HEK293 (cell line): ENCODE measurements around the gene FBXO28.
"Not testable (repeated sequence)": the region's sequence is repeated elsewhere in the genome, so short reads cannot be mapped to it uniquely, and the experiment has no call there.

Experiments used
- CTCF ChIA-PET: fragments of 350-600 bp; formaldehyde crosslinking; extraction: SDS; loops from one replicate; lab custom pipeline; 2021; ENCODE audit warnings: antibody characterized with exemption; lab: Yijun Ruan, JAX
- POLR2A ChIA-PET: fragments of 300-600 bp; formaldehyde crosslinking; extraction: SDS; loops from one replicate; lab custom pipeline; 2020; ENCODE audit warnings: antibody characterized with exemption, inconsistent platforms; lab: Yijun Ruan, JAX
- H3K27ac ChIP-seq: fragments of 200-500 bp; sonication (Bioruptor generic); 2 replicates; pipeline ENCODE4 v1.5.1; 2014; ENCODE audit warnings: low read depth, low read length, control low read depth, inconsistent platforms; ENCODE audit errors: extremely low read depth
- H3K36me3 ChIP-seq, 2 experiments: fragments of 200-500 bp in 1 of 2; sonication (Bioruptor generic) in 1 of 2; 1 replicate in 1 of 2; 2 replicates in 1 of 2; pipeline ENCODE4 v1.5.1; 2014 to 2017; ENCODE audit warnings: inconsistent platforms in 2 of 2, low read length in 2 of 2; ENCODE audit not compliant: control insufficient read depth in 2 of 2, insufficient read depth in 1 of 2
- H3K4me1 ChIP-seq: fragments of 200-500 bp; sonication (Bioruptor generic); 2 replicates; pipeline ENCODE4 v1.5.1; 2014; ENCODE audit warnings: mild to moderate bottlenecking, low read length, inconsistent platforms; ENCODE audit not compliant: control insufficient read depth, insufficient read depth
- H3K4me3 ChIP-seq: 2 replicates; pipeline ENCODE4 v1.5.1; 2011; ENCODE audit warnings: low read depth, mild to moderate bottlenecking, control low read depth, low read length, moderate library complexity
- H3K9me3 ChIP-seq: fragments of 200-500 bp; sonication (Bioruptor generic); 2 replicates; pipeline ENCODE4 v1.5.1; 2014; ENCODE audit warnings: low read depth, low read length, inconsistent platforms; ENCODE audit not compliant: control insufficient read depth, insufficient read depth
- GLI2 ChIP-seq: fragments of 450-650 bp; formaldehyde crosslinking; IDR thresholded peaks from 2 replicates; pipeline ENCODE4; 2017; ENCODE audit warnings: missing biosample characterization, missing genetic modification characterization, low read depth, borderline replicate concordance
- MYNN ChIP-seq: fragments of 450-650 bp; formaldehyde crosslinking; IDR thresholded peaks from 2 replicates; pipeline ENCODE4 v1.5.1; 2016; ENCODE audit warnings: missing biosample characterization, missing genetic modification characterization, borderline replicate concordance
- OSR2 ChIP-seq: fragments of 450-650 bp; formaldehyde crosslinking; IDR thresholded peaks from 2 replicates; pipeline ENCODE4 v1.5.1; 2016; ENCODE audit warnings: missing biosample characterization, missing genetic modification characterization
- OVOL3 ChIP-seq: fragments of 450-650 bp; formaldehyde crosslinking; IDR thresholded peaks from 2 replicates; pipeline ENCODE4 v1.5.1; 2016; ENCODE audit warnings: missing biosample characterization, missing genetic modification characterization
- REPIN1 ChIP-seq: fragments of 450-650 bp; formaldehyde crosslinking; IDR thresholded peaks from 2 replicates; pipeline ENCODE4 v1.5.1; 2017; ENCODE audit warnings: missing biosample characterization, missing genetic modification characterization, low read depth
- SCRT1 ChIP-seq: fragments of 450-650 bp; formaldehyde crosslinking; IDR thresholded peaks from 2 replicates; pipeline ENCODE4 v1.5.1; 2016; ENCODE audit warnings: missing biosample characterization, missing genetic modification characterization, borderline replicate concordance
- YY1 ChIP-seq: fragments of 450-650 bp; formaldehyde crosslinking; IDR thresholded peaks from 2 replicates; pipeline ENCODE4 v1.5.1; 2018; ENCODE audit warnings: missing biosample characterization, missing genetic modification characterization
- ZBTB17 ChIP-seq: fragments of 450-650 bp; formaldehyde crosslinking; IDR thresholded peaks from 2 replicates; pipeline ENCODE4 v1.5.1; 2016; ENCODE audit warnings: missing biosample characterization, missing genetic modification characterization
- ZFP37 ChIP-seq: fragments of 450-650 bp; formaldehyde crosslinking; IDR thresholded peaks from 2 replicates; pipeline ENCODE4 v1.5.1; 2016; ENCODE audit warnings: missing biosample characterization, missing genetic modification characterization
- ZNF10 ChIP-seq: fragments of 450-650 bp; formaldehyde crosslinking; IDR thresholded peaks from 2 replicates; pipeline ENCODE4 v1.5.1; 2017; ENCODE audit warnings: missing biosample characterization, missing genetic modification characterization
- ZNF146 ChIP-seq: fragments of 450-650 bp; formaldehyde crosslinking; IDR thresholded peaks from 2 replicates; pipeline ENCODE4 v1.5.1; 2016; ENCODE audit warnings: missing biosample characterization, missing genetic modification characterization
- ZNF175 ChIP-seq: fragments of 450-650 bp; formaldehyde crosslinking; IDR thresholded peaks from 2 replicates; pipeline ENCODE4 v1.5.1; 2016; ENCODE audit warnings: missing biosample characterization, missing genetic modification characterization
- ZNF335 ChIP-seq: fragments of 450-650 bp; formaldehyde crosslinking; conservative IDR thresholded peaks from 2 replicates; pipeline ENCODE4 v1.5.1; 2016; ENCODE audit warnings: missing biosample characterization, missing genetic modification characterization
- ZNF366 ChIP-seq: fragments of 450-650 bp; formaldehyde crosslinking; conservative IDR thresholded peaks from 2 replicates; pipeline ENCODE4 v1.5.1; 2016; ENCODE audit warnings: missing biosample characterization, missing genetic modification characterization
- ZNF473 ChIP-seq: fragments of 450-650 bp; formaldehyde crosslinking; IDR thresholded peaks from 2 replicates; pipeline ENCODE4 v1.5.1; 2017; ENCODE audit warnings: missing biosample characterization, missing genetic modification characterization
- ZNF561 ChIP-seq: fragments of 450-650 bp; IDR thresholded peaks from 2 replicates; pipeline ENCODE4 v1.5.1; 2018; ENCODE audit warnings: missing biosample characterization, missing genetic modification characterization, borderline replicate concordance
- ZNF670 ChIP-seq: fragments of 450-650 bp; formaldehyde crosslinking; IDR thresholded peaks from 2 replicates; pipeline ENCODE4 v1.5.1; 2016; ENCODE audit warnings: missing biosample characterization, missing genetic modification characterization, low read depth
- ZXDB ChIP-seq: fragments of 450-650 bp; formaldehyde crosslinking; IDR thresholded peaks from 2 replicates; pipeline ENCODE4 v1.5.1; 2016; ENCODE audit warnings: missing biosample characterization, missing genetic modification characterization
- TF ChIP-seq, protein P1 (sequence below): fragments of 450-650 bp; formaldehyde crosslinking; IDR thresholded peaks from 2 replicates; pipeline ENCODE4 v1.5.1; 2016; ENCODE audit warnings: missing biosample characterization, missing genetic modification characterization
- TF ChIP-seq, protein P2 (sequence below): fragments of 450-650 bp; formaldehyde crosslinking; IDR thresholded peaks from 2 replicates; pipeline ENCODE4 v1.5.1; 2016; ENCODE audit warnings: missing biosample characterization, missing genetic modification characterization
- TF ChIP-seq, protein P3 (sequence below): fragments of 450-650 bp; formaldehyde crosslinking; IDR thresholded peaks from 2 replicates; pipeline ENCODE4 v1.5.1; 2016; ENCODE audit warnings: missing biosample characterization, missing genetic modification characterization
- TF ChIP-seq, protein P4 (sequence below): fragments of 450-650 bp; formaldehyde crosslinking; IDR thresholded peaks from 2 replicates; pipeline ENCODE4 v1.5.1; 2016; ENCODE audit warnings: missing biosample characterization, missing genetic modification characterization

FBXO28 gene

DNA sequence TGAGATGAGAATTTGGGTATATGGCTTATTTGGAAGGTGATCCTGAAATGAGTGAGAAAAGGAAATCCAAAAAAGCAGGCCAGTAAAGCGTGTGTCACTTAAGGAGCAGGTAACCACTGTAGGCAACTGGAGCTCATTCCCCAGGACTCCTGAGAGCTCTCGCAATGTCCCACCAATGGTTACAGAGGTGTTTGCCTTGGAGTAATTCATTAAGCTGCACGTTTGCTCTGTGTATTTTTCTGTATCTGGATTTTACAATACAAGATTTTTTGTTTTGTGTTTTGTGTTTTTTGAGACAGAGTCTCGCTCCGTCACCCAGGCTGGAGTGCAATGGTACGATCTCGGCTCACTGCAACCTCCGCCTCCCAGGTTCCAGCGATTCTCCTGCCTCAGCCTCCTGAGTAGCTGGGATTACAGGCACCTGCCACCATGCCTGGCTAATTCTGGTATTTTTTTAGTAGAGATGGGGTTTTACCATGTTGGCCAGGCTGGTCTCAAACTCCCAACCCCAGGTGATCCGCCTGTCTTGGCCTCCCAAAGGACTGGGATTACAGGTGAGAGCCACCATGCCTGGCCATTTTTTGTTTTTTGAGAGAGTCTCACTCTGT, 92.1 kb downstream of the FBXO28 start:
- H3K4me3 ChIP-seq, H3K36me3 ChIP-seq: not testable (repeated sequence)
- 0 out of 2 replicates have a peak, but pooled peaks have one; percentile 7 for TF ChIP-seq ZNF335 (tag by site-specific recombination)
- TF ChIP-seq, protein P1, sequence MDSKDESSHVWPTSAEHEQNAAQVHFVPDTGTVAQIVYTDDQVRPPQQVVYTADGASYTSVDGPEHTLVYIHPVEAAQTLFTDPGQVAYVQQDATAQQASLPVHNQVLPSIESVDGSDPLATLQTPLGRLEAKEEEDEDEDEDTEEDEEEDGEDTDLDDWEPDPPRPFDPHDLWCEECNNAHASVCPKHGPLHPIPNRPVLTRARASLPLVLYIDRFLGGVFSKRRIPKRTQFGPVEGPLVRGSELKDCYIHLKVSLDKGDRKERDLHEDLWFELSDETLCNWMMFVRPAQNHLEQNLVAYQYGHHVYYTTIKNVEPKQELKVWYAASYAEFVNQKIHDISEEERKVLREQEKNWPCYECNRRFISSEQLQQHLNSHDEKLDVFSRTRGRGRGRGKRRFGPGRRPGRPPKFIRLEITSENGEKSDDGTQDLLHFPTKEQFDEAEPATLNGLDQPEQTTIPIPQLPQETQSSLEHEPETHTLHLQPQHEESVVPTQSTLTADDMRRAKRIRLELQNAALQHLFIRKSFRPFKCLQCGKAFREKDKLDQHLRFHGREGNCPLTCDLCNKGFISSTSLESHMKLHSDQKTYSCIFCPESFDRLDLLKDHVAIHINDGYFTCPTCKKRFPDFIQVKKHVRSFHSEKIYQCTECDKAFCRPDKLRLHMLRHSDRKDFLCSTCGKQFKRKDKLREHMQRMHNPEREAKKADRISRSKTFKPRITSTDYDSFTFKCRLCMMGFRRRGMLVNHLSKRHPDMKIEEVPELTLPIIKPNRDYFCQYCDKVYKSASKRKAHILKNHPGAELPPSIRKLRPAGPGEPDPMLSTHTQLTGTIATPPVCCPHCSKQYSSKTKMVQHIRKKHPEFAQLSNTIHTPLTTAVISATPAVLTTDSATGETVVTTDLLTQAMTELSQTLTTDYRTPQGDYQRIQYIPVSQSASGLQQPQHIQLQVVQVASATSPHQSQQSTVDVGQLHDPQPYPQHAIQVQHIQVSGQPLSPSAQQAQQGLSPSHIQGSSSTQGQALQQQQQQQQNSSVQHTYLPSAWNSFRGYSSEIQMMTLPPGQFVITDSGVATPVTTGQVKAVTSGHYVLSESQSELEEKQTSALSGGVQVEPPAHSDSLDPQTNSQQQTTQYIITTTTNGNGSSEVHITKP (tag by site-specific recombination): peak; percentile 78
- TF ChIP-seq, all 188 proteins: peak for 2; not testable (repeated sequence) for 186
- peaks cover 26% of the 10 kb centered on the region for H3K4me1 ChIP-seq
- POLR2A ChIA-PET: interaction anchor here (0.7 to 4.2 kb wide), 2 partner anchors 22 to 155 kb away, joined by 5 to 40 read pairs; partner anchors contain the start of gene DEGS1
- CTCF ChIA-PET, H3K9me3 ChIP-seq: not testable (repeated sequence)
- H3K27ac ChIP-seq: 0 out of 2 replicates have a peak overlapping the region, but pooled peaks have one; percentile 27

DNA sequence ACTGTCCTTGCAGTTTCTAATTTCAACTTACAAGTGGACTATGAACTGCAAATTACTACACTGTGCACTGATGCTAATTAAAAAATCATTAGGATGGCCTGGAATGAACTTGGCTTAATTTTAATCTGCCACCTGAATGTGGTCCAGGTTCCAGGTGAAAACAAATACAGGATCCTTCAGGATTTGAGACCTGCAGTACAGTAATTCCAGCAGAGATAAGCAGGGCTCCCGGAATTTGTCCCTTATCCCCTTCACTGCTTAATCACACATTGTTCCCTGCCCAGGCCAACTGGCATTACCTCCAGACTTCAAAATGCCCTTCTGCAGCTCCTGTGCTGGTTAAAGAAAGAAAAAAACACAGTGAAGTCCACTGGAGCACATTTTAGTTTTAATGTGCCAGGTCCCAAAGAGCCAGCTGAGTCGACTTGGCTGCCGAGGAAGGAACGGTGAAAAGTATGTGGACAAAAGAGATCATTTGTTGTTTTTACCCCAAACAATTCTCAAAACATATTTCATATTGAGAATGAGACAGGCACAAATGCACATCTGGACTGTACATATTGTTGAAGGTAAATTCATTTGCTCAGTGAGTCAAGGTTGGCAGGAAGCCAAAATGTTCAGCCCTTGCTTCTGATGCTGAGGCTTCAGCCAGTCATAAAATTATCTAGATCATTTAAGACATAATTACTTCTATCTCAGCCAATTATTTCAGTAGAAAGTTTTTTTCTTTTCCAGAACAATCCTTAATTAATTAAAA, 97.5 kb downstream of the FBXO28 start:
- no peaks in the 10 kb centered on the region for H3K36me3 ChIP-seq
- ChIA-PET POLR2A (interaction anchor here (0.7 kb wide), 2 partner anchors 29 to 213 kb away, joined by 3 read pairs; no protein-coding TSS in a partner anchor), CTCF (no interaction called here)
- H3K9me3 ChIP-seq: no peaks in the 10 kb centered on the region
- no peak overlapping the region for H3K4me3 ChIP-seq
- H3K27ac ChIP-seq: peak overlapping the region; percentile 28; the same call in 1 of the 2 replicates
- H3K4me1 ChIP-seq: peaks cover 9% of the 10 kb centered on the region
- TF ChIP-seq OVOL3 (tag by site-specific recombination) (no peak), REPIN1 (tag by site-specific recombination) (no peak), ZFP37 (tag by site-specific recombination) (no peak), ZNF175 (no peak), OSR2 (tag by site-specific recombination) (peak; percentile 74), ZNF10 (tag by site-specific recombination) (0 out of 2 replicates have a peak, but pooled peaks have one; percentile 57), ZNF146 (tag by site-specific recombination) (no peak), ZNF670 (tag by site-specific recombination) (no peak), ZNF473 (tag by site-specific recombination) (no peak), GLI2 (tag by site-specific recombination) (0 out of 2 replicates have a peak, but pooled peaks have one; percentile 51), MYNN (tag by site-specific recombination) (no peak), YY1 (tag by site-specific recombination) (no peak), ZXDB (0 out of 2 replicates have a peak, but pooled peaks have one; percentile 37), ZNF366 (tag by site-specific recombination) (peak; percentile 30; the same call in 1 of the 2 replicates), ZBTB17 (tag by site-specific recombination) (0 out of 2 replicates have a peak, but pooled peaks have one; percentile 10), SCRT1 (tag by site-specific recombination) (no peak), ZNF561 (tag by site-specific recombination) (peak; percentile 90)
- TF ChIP-seq, protein P2, sequence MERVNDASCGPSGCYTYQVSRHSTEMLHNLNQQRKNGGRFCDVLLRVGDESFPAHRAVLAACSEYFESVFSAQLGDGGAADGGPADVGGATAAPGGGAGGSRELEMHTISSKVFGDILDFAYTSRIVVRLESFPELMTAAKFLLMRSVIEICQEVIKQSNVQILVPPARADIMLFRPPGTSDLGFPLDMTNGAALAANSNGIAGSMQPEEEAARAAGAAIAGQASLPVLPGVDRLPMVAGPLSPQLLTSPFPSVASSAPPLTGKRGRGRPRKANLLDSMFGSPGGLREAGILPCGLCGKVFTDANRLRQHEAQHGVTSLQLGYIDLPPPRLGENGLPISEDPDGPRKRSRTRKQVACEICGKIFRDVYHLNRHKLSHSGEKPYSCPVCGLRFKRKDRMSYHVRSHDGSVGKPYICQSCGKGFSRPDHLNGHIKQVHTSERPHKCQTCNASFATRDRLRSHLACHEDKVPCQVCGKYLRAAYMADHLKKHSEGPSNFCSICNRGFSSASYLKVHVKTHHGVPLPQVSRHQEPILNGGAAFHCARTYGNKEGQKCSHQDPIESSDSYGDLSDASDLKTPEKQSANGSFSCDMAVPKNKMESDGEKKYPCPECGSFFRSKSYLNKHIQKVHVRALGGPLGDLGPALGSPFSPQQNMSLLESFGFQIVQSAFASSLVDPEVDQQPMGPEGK: no peak
- TF ChIP-seq, protein P3, sequence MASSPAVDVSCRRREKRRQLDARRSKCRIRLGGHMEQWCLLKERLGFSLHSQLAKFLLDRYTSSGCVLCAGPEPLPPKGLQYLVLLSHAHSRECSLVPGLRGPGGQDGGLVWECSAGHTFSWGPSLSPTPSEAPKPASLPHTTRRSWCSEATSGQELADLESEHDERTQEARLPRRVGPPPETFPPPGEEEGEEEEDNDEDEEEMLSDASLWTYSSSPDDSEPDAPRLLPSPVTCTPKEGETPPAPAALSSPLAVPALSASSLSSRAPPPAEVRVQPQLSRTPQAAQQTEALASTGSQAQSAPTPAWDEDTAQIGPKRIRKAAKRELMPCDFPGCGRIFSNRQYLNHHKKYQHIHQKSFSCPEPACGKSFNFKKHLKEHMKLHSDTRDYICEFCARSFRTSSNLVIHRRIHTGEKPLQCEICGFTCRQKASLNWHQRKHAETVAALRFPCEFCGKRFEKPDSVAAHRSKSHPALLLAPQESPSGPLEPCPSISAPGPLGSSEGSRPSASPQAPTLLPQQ: 0 out of 2 replicates have a peak, but pooled peaks have one; percentile 13
- TF ChIP-seq, protein P4, sequence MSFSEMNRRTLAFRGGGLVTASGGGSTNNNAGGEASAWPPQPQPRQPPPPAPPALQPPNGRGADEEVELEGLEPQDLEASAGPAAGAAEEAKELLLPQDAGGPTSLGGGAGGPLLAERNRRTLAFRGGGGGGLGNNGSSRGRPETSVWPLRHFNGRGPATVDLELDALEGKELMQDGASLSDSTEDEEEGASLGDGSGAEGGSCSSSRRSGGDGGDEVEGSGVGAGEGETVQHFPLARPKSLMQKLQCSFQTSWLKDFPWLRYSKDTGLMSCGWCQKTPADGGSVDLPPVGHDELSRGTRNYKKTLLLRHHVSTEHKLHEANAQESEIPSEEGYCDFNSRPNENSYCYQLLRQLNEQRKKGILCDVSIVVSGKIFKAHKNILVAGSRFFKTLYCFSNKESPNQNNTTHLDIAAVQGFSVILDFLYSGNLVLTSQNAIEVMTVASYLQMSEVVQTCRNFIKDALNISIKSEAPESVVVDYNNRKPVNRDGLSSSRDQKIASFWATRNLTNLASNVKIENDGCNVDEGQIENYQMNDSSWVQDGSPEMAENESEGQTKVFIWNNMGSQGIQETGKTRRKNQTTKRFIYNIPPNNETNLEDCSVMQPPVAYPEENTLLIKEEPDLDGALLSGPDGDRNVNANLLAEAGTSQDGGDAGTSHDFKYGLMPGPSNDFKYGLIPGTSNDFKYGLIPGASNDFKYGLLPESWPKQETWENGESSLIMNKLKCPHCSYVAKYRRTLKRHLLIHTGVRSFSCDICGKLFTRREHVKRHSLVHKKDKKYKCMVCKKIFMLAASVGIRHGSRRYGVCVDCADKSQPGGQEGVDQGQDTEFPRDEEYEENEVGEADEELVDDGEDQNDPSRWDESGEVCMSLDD: no peak
